Upper lobe of right lung (tissue), 1 donor: ENCODE data around the gene ADAMTS9. TPM values are rescaled to one million over a fixed set of nuclear protein-coding genes. Genes with fewer than 3 reads are reported as not detected.
A peak's percentile ranks its signal among the peaks of the same experiment; 100 is the strongest.
"Not testable (repeated sequence)": the region's sequence is repeated elsewhere in the genome, so short reads cannot be mapped to it uniquely, and the experiment has no call there.

Experiments used
- ATAC-seq: fragments of 200-7000 bp; cut with Tn5 transposase; one replicate; pipeline ENCODE4 v1.9.1; 2020; ENCODE audit warnings: mild to moderate bottlenecking, moderate library complexity
- DNase-seq: peaks from one replicate; pipeline ENCODE4 v3.0.0-alpha.2; 2020
- H3K27ac ChIP-seq: fragments of 200-600 bp; one replicate; pipeline ENCODE4 v1.8.0; 2022
- H3K27me3 ChIP-seq: fragments of 200-600 bp; one replicate; pipeline ENCODE4 v1.8.0; 2022; ENCODE audit warnings: mild to moderate bottlenecking
- H3K36me3 ChIP-seq: fragments of 200-600 bp; one replicate; pipeline ENCODE4 v1.8.0; 2022
- H3K4me1 ChIP-seq: fragments of 200-600 bp; one replicate; pipeline ENCODE4 v1.8.0; 2022
- H3K4me3 ChIP-seq: fragments of 200-600 bp; one replicate; pipeline ENCODE4 v1.8.0; 2022; ENCODE audit warnings: mild to moderate bottlenecking
- H3K9me3 ChIP-seq: fragments of 200-600 bp; one replicate; pipeline ENCODE4 v1.8.0; 2022
- intact Hi-C: fragments of 100-400 bp; cut with DNase I; formaldehyde crosslinking; loops from one replicate; pipeline ENCODE4 v1.11.0; 2022
- total RNA-seq: library from RNA; stranded (reverse); fragmentation: NEBNext Ultra II Directional; extraction: Animal tissue kit (Norgen Biotek cat#: 25700); gene quantifications from one replicate; pipeline ENCODE4 v1.2.1, GENCODE V29; 2021
- TF ChIP-seq, protein P1 (sequence below): fragments of 200-600 bp; IDR thresholded peaks from one replicate; pipeline ENCODE4 v1.8.0; 2022; ENCODE audit warnings: antibody characterized with exemption
- donor health status: DM: no; HTN: yes; CAD: no; lungs with severe emphysema.

The ADAMTS9 gene
- total RNA-seq, 1 donor from 2014 or later, result 30.1 TPM

DNA sequence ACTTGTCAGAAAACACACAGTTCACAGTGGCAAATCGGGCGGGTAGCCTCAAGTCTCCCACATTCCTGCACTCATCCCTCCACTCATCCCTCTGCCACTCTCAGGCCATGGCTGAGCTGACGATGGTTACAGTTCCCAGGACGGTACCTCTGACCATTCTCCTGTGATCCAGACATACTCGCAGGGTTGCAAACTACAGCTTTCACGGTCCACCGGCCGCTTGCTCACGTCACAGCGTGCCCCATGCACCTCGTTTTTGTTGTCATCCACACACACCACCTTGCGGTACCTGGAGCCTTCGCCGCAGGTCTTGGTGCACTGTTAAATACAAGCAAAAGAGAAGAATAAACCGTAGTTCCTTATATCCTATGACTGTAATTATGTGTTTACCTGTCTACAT, 137.1 kb downstream of the ADAMTS9 start:
- Histone ChIP-seq H3K4me3 (no peak overlapping the region), H3K27me3 (no peaks in the 10 kb centered on the region), H3K9me3 (no peaks in the 10 kb centered on the region), H3K36me3 (peaks cover 7% of the 10 kb centered on the region), H3K4me1 (peaks cover 4% of the 10 kb centered on the region), H3K27ac (no peak overlapping the region)
- DNase-seq (no peak), ATAC-seq (no peak)
- TF ChIP-seq, protein P1, sequence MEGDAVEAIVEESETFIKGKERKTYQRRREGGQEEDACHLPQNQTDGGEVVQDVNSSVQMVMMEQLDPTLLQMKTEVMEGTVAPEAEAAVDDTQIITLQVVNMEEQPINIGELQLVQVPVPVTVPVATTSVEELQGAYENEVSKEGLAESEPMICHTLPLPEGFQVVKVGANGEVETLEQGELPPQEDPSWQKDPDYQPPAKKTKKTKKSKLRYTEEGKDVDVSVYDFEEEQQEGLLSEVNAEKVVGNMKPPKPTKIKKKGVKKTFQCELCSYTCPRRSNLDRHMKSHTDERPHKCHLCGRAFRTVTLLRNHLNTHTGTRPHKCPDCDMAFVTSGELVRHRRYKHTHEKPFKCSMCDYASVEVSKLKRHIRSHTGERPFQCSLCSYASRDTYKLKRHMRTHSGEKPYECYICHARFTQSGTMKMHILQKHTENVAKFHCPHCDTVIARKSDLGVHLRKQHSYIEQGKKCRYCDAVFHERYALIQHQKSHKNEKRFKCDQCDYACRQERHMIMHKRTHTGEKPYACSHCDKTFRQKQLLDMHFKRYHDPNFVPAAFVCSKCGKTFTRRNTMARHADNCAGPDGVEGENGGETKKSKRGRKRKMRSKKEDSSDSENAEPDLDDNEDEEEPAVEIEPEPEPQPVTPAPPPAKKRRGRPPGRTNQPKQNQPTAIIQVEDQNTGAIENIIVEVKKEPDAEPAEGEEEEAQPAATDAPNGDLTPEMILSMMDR, result no peak
- intact Hi-C loops, result no loop called here

DNA sequence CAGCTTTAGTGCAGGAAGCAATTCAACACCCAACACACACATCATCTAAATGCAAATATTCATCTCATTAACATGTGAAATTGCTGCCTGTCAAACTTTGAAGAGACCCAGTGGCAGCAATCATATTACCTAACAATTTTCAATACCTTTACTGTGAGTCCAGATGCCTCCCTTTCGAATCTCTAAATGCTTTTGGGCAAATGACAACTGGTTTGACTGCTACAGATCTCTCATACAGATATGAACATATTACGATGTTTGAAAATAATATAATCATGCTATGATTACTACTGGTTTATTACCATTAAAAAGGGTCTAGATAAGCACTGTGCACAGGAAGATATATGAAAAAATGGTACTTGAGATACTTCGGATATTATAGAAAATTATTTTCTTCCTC, 137.9 kb downstream of the ADAMTS9 start:
- ATAC-seq (no peak), DNase-seq (no peak)
- H3K27ac ChIP-seq, result no peak overlapping the region
- H3K9me3 ChIP-seq, result no peaks in the 10 kb centered on the region
- TF ChIP-seq, protein P1, result no peak
- peaks cover 7% of the 10 kb centered on the region for H3K36me3 ChIP-seq
- intact Hi-C loops, result no loop called here
- H3K4me3 ChIP-seq, result no peak overlapping the region
- H3K4me1 ChIP-seq, result peaks cover 4% of the 10 kb centered on the region
- no peaks in the 10 kb centered on the region for H3K27me3 ChIP-seq

DNA sequence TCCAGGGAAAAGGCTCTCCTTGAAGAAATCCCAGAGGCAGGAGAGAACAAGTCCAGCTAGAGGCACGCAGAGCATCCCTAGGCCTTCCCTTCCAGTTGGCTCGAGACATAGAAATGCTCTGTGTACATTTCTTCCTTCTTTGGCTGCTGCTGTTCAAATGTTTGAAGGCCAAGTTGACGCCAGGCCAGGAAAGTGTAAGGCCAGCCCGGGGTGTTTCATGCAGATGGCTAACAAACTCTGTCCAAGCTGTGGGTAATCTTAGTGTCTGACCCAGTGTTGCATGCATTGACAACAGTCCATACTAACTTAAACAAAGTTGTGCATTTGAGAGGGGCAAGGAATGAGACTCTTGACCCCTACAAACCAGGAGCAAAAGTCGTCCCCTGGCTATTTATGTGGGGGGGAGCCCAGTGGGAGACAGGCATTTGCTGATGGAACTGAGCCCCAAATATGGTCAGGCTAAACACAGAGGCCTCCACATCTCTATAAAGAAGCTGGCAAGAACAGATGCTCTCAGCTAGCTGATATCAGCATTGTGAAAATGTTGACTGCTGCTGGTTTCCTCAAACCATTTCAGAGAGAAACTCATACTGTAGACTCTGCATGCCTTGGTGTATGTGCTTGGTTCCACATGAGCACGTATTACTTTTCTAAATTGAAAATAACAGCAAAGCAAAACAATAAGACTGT, 139.5 kb downstream of the ADAMTS9 start:
- ATAC-seq (peak; percentile 70), DNase-seq (no peak)
- Histone ChIP-seq H3K9me3 (no peaks in the 10 kb centered on the region), H3K27ac (no peak overlapping the region), H3K4me3 (no peak overlapping the region), H3K4me1 (peaks cover 4% of the 10 kb centered on the region), H3K36me3 (peaks cover 7% of the 10 kb centered on the region), H3K27me3 (no peaks in the 10 kb centered on the region)
- intact Hi-C loops, result no loop called here
- TF ChIP-seq, protein P1, result no peak

DNA sequence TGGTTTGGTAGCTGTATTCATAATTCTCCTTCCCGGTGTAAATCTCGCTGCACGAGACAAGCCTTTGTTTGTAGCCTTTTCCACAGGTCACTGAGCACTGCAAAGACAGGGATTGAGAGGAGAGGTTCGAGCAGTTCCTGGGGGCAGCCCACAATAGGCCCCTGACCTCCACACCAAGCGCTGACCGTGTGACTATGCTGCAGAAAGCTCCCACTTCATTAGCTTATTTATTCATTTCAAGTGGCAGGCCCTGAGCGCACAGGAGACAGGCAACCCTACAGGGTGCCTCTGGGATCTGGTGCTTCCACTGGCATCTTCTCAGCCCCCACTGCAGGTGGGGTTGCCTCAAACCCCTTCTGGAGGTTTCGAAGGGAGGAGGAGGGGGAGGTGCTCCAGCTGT, 140.9 kb downstream of the ADAMTS9 start:
- TF ChIP-seq, protein P1, result no peak
- no peak for ATAC-seq
- H3K27ac ChIP-seq, result no peak overlapping the region
- H3K4me1 ChIP-seq, result peaks cover 4% of the 10 kb centered on the region
- no peak overlapping the region for H3K4me3 ChIP-seq
- H3K27me3 ChIP-seq, result no peaks in the 10 kb centered on the region
- no peak for DNase-seq
- peaks cover 7% of the 10 kb centered on the region for H3K36me3 ChIP-seq
- intact Hi-C loops, result no loop called here
- no peaks in the 10 kb centered on the region for H3K9me3 ChIP-seq

DNA sequence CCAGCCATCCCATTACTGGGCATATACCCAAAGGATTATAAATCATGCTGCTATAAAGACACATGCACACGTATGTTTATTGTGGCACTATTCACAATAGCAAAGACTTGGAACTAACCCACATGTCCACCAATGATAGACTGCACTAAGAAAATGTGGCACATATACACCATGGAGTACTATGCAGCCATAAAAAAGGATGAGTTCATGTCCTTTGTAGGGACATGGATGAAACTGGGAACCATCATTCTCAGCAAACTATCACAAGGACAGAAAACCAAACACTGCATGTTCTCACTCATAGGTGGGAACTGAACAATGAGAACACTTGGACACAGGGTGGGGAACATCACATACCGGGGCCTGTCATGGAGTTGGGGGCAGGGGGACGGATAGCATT, 142.6 kb downstream of the ADAMTS9 start:
- H3K4me1 ChIP-seq, ATAC-seq, H3K27ac ChIP-seq, H3K27me3 ChIP-seq, H3K4me3 ChIP-seq, H3K9me3 ChIP-seq, intact Hi-C loops, DNase-seq: not testable (repeated sequence)
- peaks cover 15% of the 10 kb centered on the region for H3K36me3 ChIP-seq

DNA sequence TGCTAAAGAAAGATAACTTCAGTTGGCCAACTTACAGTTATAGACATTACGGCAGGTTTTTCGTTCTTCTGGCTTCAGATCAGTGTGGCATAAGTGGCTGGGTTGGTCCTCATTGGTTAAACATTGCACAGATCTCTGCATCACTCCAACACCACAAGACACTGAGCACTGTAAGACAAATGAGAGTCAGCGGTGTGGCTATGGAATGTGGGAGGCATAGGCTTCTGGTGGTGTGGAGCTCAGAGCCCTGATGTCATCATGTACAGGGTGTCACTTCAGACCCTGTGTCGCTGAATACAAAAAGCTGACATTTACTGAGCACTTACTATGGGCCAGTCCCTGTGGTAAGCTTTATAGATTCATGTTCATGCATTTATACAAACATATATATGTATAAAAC, 146.0 kb downstream of the ADAMTS9 start:
- Histone ChIP-seq H3K4me3 (no peak overlapping the region), H3K27ac (no peak overlapping the region), H3K27me3 (no peaks in the 10 kb centered on the region), H3K36me3 (peaks cover 16% of the 10 kb centered on the region), H3K4me1 (peaks cover 5% of the 10 kb centered on the region), H3K9me3 (no peaks in the 10 kb centered on the region)
- TF ChIP-seq, protein P1, result no peak
- no peak for ATAC-seq
- intact Hi-C loops, result no loop called here
- DNase-seq, result no peak
